Ishikawa (cell line): ENCODE measurements around the gene LALBA.

Experiments used
- CEBPB ChIP-seq: IDR thresholded peaks from 2 replicates; pipeline ENCODE4 v1.6.1; 2012
- CREB1 ChIP-seq: IDR thresholded peaks from 2 replicates; pipeline ENCODE4 v1.6.1; 2012; ENCODE audit warnings: low read depth
- EGR1 ChIP-seq: IDR thresholded peaks from 2 replicates; pipeline ENCODE4 v1.6.1; 2012
- EP300 ChIP-seq: IDR thresholded peaks from 2 replicates; pipeline ENCODE4 v1.6.1; 2012; ENCODE audit warnings: borderline replicate concordance
- FOXM1 ChIP-seq: IDR thresholded peaks from 2 replicates; pipeline ENCODE4 v1.6.1; 2012; ENCODE audit warnings: low read depth, borderline replicate concordance
- MAX ChIP-seq: IDR thresholded peaks from 2 replicates; pipeline ENCODE4 v1.6.1; 2012
- NFIC ChIP-seq: IDR thresholded peaks from 2 replicates; pipeline ENCODE4 v1.6.1; 2012
- RAD21 ChIP-seq: IDR thresholded peaks from 2 replicates; pipeline ENCODE4 v1.6.1; 2012; ENCODE audit warnings: low read depth
- TAF1 ChIP-seq: IDR thresholded peaks from 2 replicates; pipeline ENCODE4 v1.6.1; 2012; ENCODE audit warnings: low read depth, mild to moderate bottlenecking
- TCF12 ChIP-seq: IDR thresholded peaks from 2 replicates; pipeline ENCODE4 v1.6.1; 2012; ENCODE audit warnings: low read depth
- TEAD4 ChIP-seq: IDR thresholded peaks from 2 replicates; pipeline ENCODE4 v1.6.1; 2012
- YY1 ChIP-seq: IDR thresholded peaks from 2 replicates; pipeline ENCODE4 v1.6.1; 2012; ENCODE audit warnings: low read depth
- ZBTB7A ChIP-seq: IDR thresholded peaks from 2 replicates; pipeline ENCODE4 v1.6.1; 2012; ENCODE audit warnings: low read depth
- TF ChIP-seq, protein P1 (sequence below): IDR thresholded peaks from 2 replicates; pipeline ENCODE4 v1.6.1; 2012
- TF ChIP-seq, protein P2 (sequence below): IDR thresholded peaks from 2 replicates; pipeline ENCODE4 v1.6.1; 2012; ENCODE audit warnings: low read depth, mild to moderate bottlenecking

LALBA gene

DNA sequence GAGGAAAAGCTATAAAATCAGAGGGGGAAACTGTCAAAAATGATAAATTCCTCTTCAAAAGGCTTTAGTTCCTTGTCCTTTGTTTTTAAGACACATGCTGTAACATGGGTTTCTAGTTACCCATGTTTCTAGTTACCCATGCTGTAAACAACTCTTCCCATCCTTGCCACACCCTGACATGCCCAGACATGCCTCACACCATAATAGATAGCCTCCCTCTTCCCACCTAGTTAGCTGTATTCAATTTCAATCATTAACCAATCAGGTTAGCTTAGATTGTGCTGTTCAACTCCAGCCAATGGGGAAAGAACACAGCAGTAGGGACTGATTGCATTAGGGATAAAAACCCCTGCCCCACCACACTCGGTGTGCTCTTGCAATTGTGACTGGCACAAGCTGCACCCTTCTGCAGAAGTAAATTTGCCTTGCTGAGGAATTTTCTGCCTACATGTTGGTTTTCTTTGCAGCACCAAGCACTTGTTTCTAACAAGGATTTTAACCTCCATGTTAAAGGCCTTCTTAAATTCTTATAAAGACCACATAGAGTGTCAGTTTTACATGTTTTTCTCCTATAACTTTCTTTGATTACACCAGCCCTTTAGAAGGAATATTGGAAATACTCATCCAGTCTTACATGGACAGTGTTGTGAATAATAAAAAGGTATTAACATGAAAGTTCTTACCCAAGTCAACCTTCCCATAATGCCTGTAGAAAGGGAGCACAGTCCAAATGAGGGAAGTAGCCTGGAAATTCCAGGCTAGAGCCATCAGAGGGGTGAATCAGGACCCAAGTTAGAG lies 32.5 kb upstream of the LALBA start:
- TF ChIP-seq, protein P1, sequence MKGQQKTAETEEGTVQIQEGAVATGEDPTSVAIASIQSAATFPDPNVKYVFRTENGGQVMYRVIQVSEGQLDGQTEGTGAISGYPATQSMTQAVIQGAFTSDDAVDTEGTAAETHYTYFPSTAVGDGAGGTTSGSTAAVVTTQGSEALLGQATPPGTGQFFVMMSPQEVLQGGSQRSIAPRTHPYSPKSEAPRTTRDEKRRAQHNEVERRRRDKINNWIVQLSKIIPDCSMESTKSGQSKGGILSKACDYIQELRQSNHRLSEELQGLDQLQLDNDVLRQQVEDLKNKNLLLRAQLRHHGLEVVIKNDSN: no peak
- TF ChIP-seq CEBPB: no peak
- TF ChIP-seq NFIC: no peak
- TF ChIP-seq RAD21: no peak
- no peak for TF ChIP-seq FOXM1
- TF ChIP-seq, protein P2, sequence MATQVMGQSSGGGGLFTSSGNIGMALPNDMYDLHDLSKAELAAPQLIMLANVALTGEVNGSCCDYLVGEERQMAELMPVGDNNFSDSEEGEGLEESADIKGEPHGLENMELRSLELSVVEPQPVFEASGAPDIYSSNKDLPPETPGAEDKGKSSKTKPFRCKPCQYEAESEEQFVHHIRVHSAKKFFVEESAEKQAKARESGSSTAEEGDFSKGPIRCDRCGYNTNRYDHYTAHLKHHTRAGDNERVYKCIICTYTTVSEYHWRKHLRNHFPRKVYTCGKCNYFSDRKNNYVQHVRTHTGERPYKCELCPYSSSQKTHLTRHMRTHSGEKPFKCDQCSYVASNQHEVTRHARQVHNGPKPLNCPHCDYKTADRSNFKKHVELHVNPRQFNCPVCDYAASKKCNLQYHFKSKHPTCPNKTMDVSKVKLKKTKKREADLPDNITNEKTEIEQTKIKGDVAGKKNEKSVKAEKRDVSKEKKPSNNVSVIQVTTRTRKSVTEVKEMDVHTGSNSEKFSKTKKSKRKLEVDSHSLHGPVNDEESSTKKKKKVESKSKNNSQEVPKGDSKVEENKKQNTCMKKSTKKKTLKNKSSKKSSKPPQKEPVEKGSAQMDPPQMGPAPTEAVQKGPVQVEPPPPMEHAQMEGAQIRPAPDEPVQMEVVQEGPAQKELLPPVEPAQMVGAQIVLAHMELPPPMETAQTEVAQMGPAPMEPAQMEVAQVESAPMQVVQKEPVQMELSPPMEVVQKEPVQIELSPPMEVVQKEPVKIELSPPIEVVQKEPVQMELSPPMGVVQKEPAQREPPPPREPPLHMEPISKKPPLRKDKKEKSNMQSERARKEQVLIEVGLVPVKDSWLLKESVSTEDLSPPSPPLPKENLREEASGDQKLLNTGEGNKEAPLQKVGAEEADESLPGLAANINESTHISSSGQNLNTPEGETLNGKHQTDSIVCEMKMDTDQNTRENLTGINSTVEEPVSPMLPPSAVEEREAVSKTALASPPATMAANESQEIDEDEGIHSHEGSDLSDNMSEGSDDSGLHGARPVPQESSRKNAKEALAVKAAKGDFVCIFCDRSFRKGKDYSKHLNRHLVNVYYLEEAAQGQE: no peak
- no peak for TF ChIP-seq CREB1
- TF ChIP-seq TAF1: no peak
- no peak for TF ChIP-seq EP300
- no peak for TF ChIP-seq TEAD4
- no peak for TF ChIP-seq TCF12
- no peak for TF ChIP-seq ZBTB7A
- no peak for TF ChIP-seq EGR1
- no peak for TF ChIP-seq YY1
- no peak for TF ChIP-seq MAX

- no peak for TF ChIP-seq CEBPB
- TF ChIP-seq YY1: no peak
- no peak for TF ChIP-seq EP300
- TF ChIP-seq, protein P1: no peak
- no peak for TF ChIP-seq TAF1
- TF ChIP-seq MAX: no peak
Observed at GRCh38 chr12:48601013-48601756, 31.3 kb upstream of the LALBA start.

- no peak for TF ChIP-seq ZBTB7A
Observed at GRCh38 chr12:48600552-48600951, 30.7 kb upstream of the LALBA start.

GRCh38 chr12:48592591-48593086 lies 22.8 kb upstream of the LALBA start:
- TF ChIP-seq YY1: no peak
- no peak for TF ChIP-seq RAD21
- no peak for TF ChIP-seq NFIC
- TF ChIP-seq, protein P2: no peak
- no peak for TF ChIP-seq TEAD4
- TF ChIP-seq MAX: no peak
- TF ChIP-seq EGR1: no peak

DNA sequence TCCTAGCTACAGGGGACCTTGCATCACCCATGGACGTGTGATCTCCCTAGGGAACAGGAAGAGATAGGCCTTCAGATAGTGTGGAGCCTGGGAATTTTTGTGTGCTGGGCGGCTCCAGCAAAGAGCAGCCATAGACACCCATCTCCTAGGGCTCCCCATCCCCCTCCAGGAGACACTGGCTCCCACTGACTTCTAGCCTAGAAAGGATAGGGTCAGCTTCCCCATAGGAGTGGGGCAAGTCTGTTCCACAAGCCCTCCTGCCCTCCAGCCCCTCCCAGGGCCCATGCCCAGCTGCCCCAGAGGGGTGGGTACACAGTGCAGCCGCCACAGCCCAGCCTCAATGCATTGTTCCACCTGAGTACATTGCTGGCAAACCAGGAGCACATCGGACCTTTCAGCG lies 16.5 kb upstream of the LALBA start:
- TF ChIP-seq RAD21: no peak
- no peak for TF ChIP-seq TCF12
- TF ChIP-seq TAF1: no peak

- TF ChIP-seq ZBTB7A (no peak), EP300 (no peak), CEBPB (no peak), CREB1 (no peak), FOXM1 (no peak), EGR1 (no peak)
Observed at GRCh38 chr12:48583728-48584127, 13.9 kb upstream of the LALBA start.
